KOPT-K1 (cell line): ENCODE measurements around the gene HK3.

Source experiments
- H3K27ac ChIP-seq: fragments of 200-600 bp; sonication (generic); 2 replicates; pipeline ENCODE4 v1.5.1; 2016; ENCODE audit warnings: antibody characterized with exemption, mild to moderate bottlenecking, low read depth, low read length; ENCODE audit not compliant: poor library complexity, severe bottlenecking
- H3K36me3 ChIP-seq: fragments of 200-600 bp; sonication (generic); 2 replicates; pipeline ENCODE4 v1.5.1; 2017; ENCODE audit warnings: antibody characterized with exemption, mild to moderate bottlenecking, low read length, moderate library complexity; ENCODE audit not compliant: insufficient read depth
- H3K9me3 ChIP-seq: fragments of 200-600 bp; sonication (generic); 2 replicates; pipeline ENCODE4 v1.5.1; 2017; ENCODE audit warnings: antibody characterized with exemption, low read length, mild to moderate bottlenecking; ENCODE audit not compliant: insufficient read depth, poor library complexity, severe bottlenecking

Gene HK3

GRCh38 chr5:176899296-176899891 is at the start of gene HK3:
HK3 (minus strand) TSS chr5:176899346; CDS start chr5:176896159, 3,187 bp downstream.
- Histone ChIP-seq H3K27ac (no peak within 1 kb of the TSS), H3K9me3 (no peaks in the 10 kb centered on the region), H3K36me3 (peaks cover 37% of the 10 kb centered on the region)

GRCh38 chr5:176948458-176948857 is 49.3 kb upstream of the HK3 start:
- H3K27ac ChIP-seq: no peak overlapping the region
- peaks cover 94% of the 10 kb centered on the region for H3K36me3 ChIP-seq
- no peaks in the 10 kb centered on the region for H3K9me3 ChIP-seq

- Histone ChIP-seq H3K9me3 (no peaks in the 10 kb centered on the region), H3K36me3 (peaks cover 94% of the 10 kb centered on the region), H3K27ac (no peak overlapping the region)
These were observed 48.7 kb upstream of the HK3 start for GRCh38 chr5:176947847-176948246.

GRCh38 chr5:176944268-176944667 is 45.1 kb upstream of the HK3 start:
- Histone ChIP-seq H3K36me3 (peaks cover 91% of the 10 kb centered on the region), H3K9me3 (no peaks in the 10 kb centered on the region), H3K27ac (no peak overlapping the region)

GRCh38 chr5:176943816-176944215 is 44.7 kb upstream of the HK3 start:
- H3K36me3 ChIP-seq: peaks cover 93% of the 10 kb centered on the region
- no peak overlapping the region for H3K27ac ChIP-seq
- H3K9me3 ChIP-seq: no peaks in the 10 kb centered on the region

GRCh38 chr5:176941951-176942350 is 42.8 kb upstream of the HK3 start:
- H3K36me3 ChIP-seq: peaks cover 96% of the 10 kb centered on the region
- no peak overlapping the region for H3K27ac ChIP-seq
- no peaks in the 10 kb centered on the region for H3K9me3 ChIP-seq

- H3K9me3 ChIP-seq: no peaks in the 10 kb centered on the region
- H3K27ac ChIP-seq: no peak overlapping the region
- peaks cover 96% of the 10 kb centered on the region for H3K36me3 ChIP-seq
These were observed 39.3 kb upstream of the HK3 start for GRCh38 chr5:176938472-176938871.

GRCh38 chr5:176935017-176935416 is 35.9 kb upstream of the HK3 start:
- Histone ChIP-seq H3K27ac (no peak overlapping the region), H3K36me3 (peaks cover 89% of the 10 kb centered on the region), H3K9me3 (no peaks in the 10 kb centered on the region)

- H3K9me3 ChIP-seq: no peaks in the 10 kb centered on the region
- H3K36me3 ChIP-seq: peaks cover 83% of the 10 kb centered on the region
- H3K27ac ChIP-seq: no peak overlapping the region
These were observed 35.3 kb upstream of the HK3 start for GRCh38 chr5:176934309-176934930.

- Histone ChIP-seq H3K27ac (no peak overlapping the region), H3K9me3 (no peaks in the 10 kb centered on the region), H3K36me3 (peaks cover 51% of the 10 kb centered on the region)
These were observed 30.5 kb upstream of the HK3 start for GRCh38 chr5:176929654-176930053.

- peaks cover 31% of the 10 kb centered on the region for H3K36me3 ChIP-seq
- no peaks in the 10 kb centered on the region for H3K9me3 ChIP-seq
These were observed 28.4 kb upstream of the HK3 start for GRCh38 chr5:176927562-176927961.

GRCh38 chr5:176922817-176923216 is 23.7 kb upstream of the HK3 start:
- no peaks in the 10 kb centered on the region for H3K9me3 ChIP-seq
- no peak overlapping the region for H3K27ac ChIP-seq
- H3K36me3 ChIP-seq: peaks cover 30% of the 10 kb centered on the region

More at GRCh38 chr5:176927562-176927961, 28.4 kb upstream of the HK3 start:
- no peak overlapping the region for H3K27ac ChIP-seq

GRCh38 chr5:176921714-176922113 is 22.6 kb upstream of the HK3 start:
- peaks cover 31% of the 10 kb centered on the region for H3K36me3 ChIP-seq
- no peak overlapping the region for H3K27ac ChIP-seq
- H3K9me3 ChIP-seq: no peaks in the 10 kb centered on the region

- peaks cover 58% of the 10 kb centered on the region for H3K36me3 ChIP-seq
- no peaks in the 10 kb centered on the region for H3K9me3 ChIP-seq
- no peak overlapping the region for H3K27ac ChIP-seq
These were observed 19.5 kb upstream of the HK3 start for GRCh38 chr5:176918613-176919012.

- peaks cover 62% of the 10 kb centered on the region for H3K36me3 ChIP-seq
- H3K27ac ChIP-seq: no peak overlapping the region
- no peaks in the 10 kb centered on the region for H3K9me3 ChIP-seq
These were observed 17.2 kb upstream of the HK3 start for GRCh38 chr5:176916337-176916736.

GRCh38 chr5:176915906-176916305 is 16.8 kb upstream of the HK3 start:
- H3K27ac ChIP-seq: no peak overlapping the region
- H3K9me3 ChIP-seq: no peaks in the 10 kb centered on the region
- peaks cover 66% of the 10 kb centered on the region for H3K36me3 ChIP-seq
